ENCODE results near the gene SGCD. TPM values are rescaled to one million over a fixed set of nuclear protein-coding genes. Genes with fewer than 3 reads are reported as not detected.

The SGCD gene
- total and polyA plus RNA-seq, 2 of the 4 experiments (the other 2 are of a cell fraction) = 5.8 to 10.6 TPM

DNA sequence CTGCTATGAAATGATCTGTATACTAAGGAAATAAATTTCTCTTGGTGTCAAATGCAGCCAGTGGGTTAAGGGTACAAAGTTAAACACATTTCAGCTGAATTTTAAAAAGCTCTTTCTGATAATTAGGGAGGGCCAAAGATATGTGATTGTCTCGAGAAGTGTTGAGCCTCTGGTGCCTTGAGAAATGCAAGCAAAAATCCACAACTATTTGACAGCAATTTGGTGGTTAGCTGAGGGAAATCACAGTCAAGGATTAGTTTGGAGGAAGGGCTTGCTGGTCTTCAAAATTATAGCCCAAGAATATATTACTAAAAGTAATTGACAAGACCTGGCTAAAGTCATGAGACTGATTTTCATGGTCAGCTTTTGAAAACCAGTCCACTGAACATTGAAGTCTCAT, 267.4 kb downstream of the SGCD start:
- H4K8ac ChIP-seq (ENCODE audit: low read depth in 2 of 2, low read length in 2 of 2) = no peak overlapping the region
- no peak overlapping the region for H2AK9ac ChIP-seq (replicated peaks; ENCODE audit: low read depth, low read length, poor library complexity)
- ChIA-PET CTCF (no interaction called here), POLR2A (ENCODE audit: unreplicated experiment) (interaction anchor here (0.5 to 0.6 kb wide), 2 partner anchors 24 to 181 kb away, joined by 3 to 4 read pairs; no protein-coding TSS in a partner anchor)
- no peak overlapping the region for H3K4me3 ChIP-seq (ENCODE audit: insufficient read depth, low read depth, low read length)
- H2BK15ac ChIP-seq (ENCODE audit: low read depth, low read length) = no peak overlapping the region
- no peak for DNase-seq
- H3K9me3 ChIP-seq (ENCODE audit: control insufficient read depth, insufficient read depth, low read length) = no peaks in the 10 kb centered on the region
- no peaks in the 10 kb centered on the region for H3K79me1 ChIP-seq (ENCODE audit: low read depth in 1 of 2, low read length in 2 of 2)
- peaks cover 2% of the 10 kb centered on the region; the same call in 1 of the 2 replicates for H3K4me1 ChIP-seq (ENCODE audit: control insufficient read depth, insufficient read depth, low read length)
- no peak overlapping the region for H3K14ac ChIP-seq (replicated peaks; ENCODE audit: low read depth, low read length)
- no peaks in the 10 kb centered on the region for H4K20me1 ChIP-seq (ENCODE audit: insufficient read depth, low read length)
- H2BK20ac ChIP-seq (ENCODE audit: low read depth, low read length) = no peak overlapping the region
- no peak overlapping the region for H3K23ac ChIP-seq (ENCODE audit: low read depth, low read length)
- intact Hi-C loops (cut with micrococcal nuclease) (no loop called here), in situ Hi-C loops (cut with MboI; ENCODE audit: low sequenced_read_pairs) (no loop called here), dilution Hi-C loops (cut with HindIII; ENCODE audit: low sequenced_read_pairs, unreplicated experiment) (no loop called here)
- H3K36me3 ChIP-seq (ENCODE audit: control insufficient read depth, insufficient read depth, low read length) = peaks cover 13% of the 10 kb centered on the region; the same call in 1 of the 2 replicates
- H3K4me2 ChIP-seq (ENCODE audit: low read depth, low read length) = no peak overlapping the region
- no peak overlapping the region for H3K56ac ChIP-seq (ENCODE audit: extremely low read depth, insufficient read depth, low read length)
- H2BK5ac ChIP-seq (ENCODE audit: low read depth, low read length, poor library complexity, severe bottlenecking) = no peak overlapping the region
- no peak overlapping the region for H2AFZ ChIP-seq (replicated peaks; ENCODE audit: low read length, poor library complexity)
- H3K27ac ChIP-seq (ENCODE audit: insufficient read depth, low read length) = no peak overlapping the region
- H2AK5ac ChIP-seq (ENCODE audit: low read depth, low read length) = no peak overlapping the region
- no peak overlapping the region for H2BK120ac ChIP-seq (ENCODE audit: low read depth, low read length)
- H3K9me1 ChIP-seq (ENCODE audit: insufficient read depth, low read length) = 0 out of 2 replicates have a peak, but pooled peaks cover 2% of the 10 kb centered on the region
- H4K5ac ChIP-seq (ENCODE audit: low read depth, low read length) = no peak overlapping the region
- WGBS, 2 experiments (ENCODE audit: extremely low coverage in 2 of 2, insufficient read length in 1 of 2) = no CpG with 5 or more reads among the region's 1 CpG
- no peak overlapping the region for H3K9ac ChIP-seq (ENCODE audit: low read depth, low read length)
- no peak for ATAC-seq (ENCODE audit: low read depth)
- TF ChIP-seq MAFK (IDR thresholded peaks at IDR 0.05; ENCODE audit: low read depth, low read length) (no peak), FOS (IDR thresholded peaks at IDR 0.05; ENCODE audit: low read depth, low read length) (no peak), RCOR1 (IDR thresholded peaks at IDR 0.05; ENCODE audit: insufficient replicate concordance, low read length) (no peak), POLR2A (IDR thresholded peaks at IDR 0.05; ENCODE audit: low read depth, low read length) (no peak)
- no peak overlapping the region for H4K91ac ChIP-seq (ENCODE audit: insufficient read depth, low read depth, low read length)
- H3K4ac ChIP-seq (ENCODE audit: low read depth, low read length) = no peak overlapping the region
- H3K27me3 ChIP-seq (ENCODE audit: control insufficient read depth, insufficient read depth, low read length) = no peaks in the 10 kb centered on the region
- H3K18ac ChIP-seq (ENCODE audit: low read depth, low read length) = no peak overlapping the region
- no TSS peak for BruUV-seq (replicated peaks)

Measured in IMR-90 (cell line).